ENCODE data around the gene GPA33.

Gene GPA33

DNA sequence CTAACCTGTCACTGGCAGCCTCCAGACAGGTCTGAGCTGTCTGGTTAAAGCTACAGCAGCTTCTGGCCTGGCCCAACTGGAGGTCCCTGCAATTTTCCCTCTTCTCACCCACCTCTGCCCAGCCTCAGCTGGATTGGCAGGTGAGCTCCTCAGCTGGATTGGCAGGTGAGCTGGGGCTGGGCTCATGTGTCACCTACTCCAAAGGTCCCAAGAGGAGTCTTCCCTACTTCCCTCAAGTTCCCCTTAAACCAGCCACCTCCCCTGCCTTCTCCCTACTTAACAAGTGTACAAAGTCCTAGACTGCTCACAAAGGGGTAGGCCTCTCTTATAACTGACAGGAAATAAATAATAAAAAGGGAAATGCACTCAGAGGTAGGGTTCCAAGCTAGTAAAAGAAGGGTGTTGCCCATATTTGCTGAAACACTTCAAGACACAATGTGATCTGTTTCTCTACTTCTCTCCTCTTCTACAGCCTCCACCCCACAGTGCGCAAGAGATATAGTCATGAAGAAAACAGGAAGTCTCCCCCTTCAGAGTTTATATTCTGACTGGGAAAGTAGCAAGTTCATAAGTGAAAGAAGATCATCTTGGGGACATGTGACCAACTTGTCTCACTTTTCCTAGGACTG lies at the start of gene GPA33:
Gene GPA33 (minus strand): TSS at position 64 of the 629 bp plus-strand sequence. CDS start 90 bp downstream, outside the sequence.
- DNase-seq: peak; percentile 84 to 87

- no peak for DNase-seq
Measured at GRCh38 chr1:167138703-167139102, 48.5 kb upstream of the GPA33 start.

GRCh38 chr1:167137793-167138510 lies 47.8 kb upstream of the GPA33 start:
- no peak for DNase-seq

DNA sequence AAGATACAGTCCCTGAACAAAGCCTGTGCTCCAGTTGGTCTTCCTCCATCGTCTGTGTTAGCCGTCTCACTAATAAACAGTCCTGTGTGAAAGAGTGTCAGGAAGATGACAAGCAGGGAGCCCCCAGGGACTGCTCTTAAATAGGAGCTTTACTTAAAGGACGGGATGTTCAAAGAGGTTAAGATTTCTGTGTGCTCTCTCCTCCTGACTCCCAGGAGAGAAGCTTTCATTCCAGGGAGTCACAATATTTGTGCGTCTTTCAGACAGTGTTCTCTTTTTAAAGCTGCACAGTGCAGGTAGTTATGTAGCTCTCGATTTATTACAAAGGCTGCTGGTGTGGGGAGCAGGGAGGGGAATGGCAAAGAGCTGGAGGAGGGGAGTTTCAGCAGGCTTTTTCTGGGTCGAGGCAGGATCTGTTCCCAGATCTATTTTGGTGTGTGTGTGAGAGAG lies 47.2 kb upstream of the GPA33 start:
- DNase-seq: no peak

DNA sequence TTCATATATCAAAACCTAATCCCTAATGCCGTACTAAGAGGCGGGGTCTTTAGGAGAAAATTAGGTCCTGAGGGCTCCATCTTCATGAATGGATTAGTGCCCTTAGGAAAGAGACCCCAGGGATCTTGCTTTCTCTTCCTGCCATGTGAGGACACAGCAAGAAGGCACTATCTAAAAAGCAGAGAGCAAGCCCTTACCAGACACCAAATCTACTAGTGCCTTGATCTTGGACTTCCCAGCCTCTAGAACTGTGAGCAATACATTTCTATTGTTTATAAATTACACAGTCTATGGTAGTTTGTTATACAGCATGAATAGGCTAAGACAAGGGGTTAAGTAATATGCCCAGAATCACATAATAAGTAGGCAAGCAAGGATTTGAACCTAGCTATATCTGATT lies 46.6 kb upstream of the GPA33 start:
- DNase-seq: no peak

GRCh38 chr1:167136191-167136614 lies 46.0 kb upstream of the GPA33 start:
- no peak for DNase-seq

DNA sequence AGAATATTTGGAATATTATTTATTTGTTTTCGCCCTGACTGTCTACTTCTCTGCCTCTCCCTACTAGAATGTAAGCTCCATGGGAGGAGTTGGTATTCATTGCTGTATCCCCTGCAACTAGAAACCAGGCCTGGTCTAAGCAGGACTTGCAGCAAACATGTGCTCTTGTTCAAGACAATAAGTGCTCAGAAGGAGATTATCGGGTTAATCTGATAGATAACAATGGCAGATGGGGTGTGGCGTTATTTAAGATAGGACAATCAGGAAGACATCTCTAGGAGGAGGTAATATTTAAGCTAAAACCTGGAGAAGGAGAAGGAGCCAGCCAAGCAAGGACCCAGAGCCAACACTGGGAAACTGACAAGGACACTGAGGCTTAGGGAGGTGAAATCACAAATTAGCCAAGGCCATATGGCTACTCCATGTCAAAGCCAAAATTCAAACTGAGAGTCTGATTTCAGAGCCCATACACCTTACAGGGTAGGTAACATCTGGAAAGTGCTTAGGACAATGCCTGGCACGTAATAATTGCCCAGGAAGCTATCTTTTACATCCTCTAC lies 45.2 kb upstream of the GPA33 start:
- DNase-seq: no peak

DNA sequence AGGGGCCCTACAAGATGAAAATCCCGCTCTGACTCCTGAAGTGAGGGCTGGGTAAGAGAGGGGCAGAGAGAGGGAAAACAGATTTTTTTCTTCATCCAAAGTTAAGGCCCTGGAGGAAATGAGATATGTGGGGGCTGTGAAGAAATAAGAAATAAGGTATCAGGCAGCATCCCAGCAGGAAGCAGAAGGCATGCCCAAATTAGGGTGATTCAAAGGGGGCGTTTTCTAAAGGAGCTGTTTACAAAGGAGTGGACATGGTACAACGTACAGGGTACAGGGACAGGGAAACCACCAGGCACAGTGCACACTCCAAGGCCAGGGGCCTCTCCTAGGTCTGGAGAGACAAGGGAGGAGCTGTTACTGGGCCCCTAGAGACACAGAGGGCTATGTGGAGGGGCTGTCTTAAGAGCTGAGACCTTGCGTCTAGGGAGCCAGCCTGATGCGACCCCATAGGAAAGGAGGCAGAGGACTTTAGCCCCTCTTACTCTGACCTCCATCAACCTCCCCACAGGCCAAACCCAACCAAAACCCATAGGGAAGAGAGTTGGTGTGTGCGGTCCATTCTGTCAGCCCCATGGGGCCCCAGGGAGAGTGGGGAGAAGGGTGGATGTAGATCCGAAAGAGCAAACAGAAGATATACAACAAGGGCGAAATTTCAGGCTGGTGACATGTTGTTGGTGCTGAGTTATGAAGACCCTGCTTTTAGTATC lies 42.3 kb upstream of the GPA33 start:
- peak; percentile 10 to 24 for DNase-seq

- DNase-seq: peak; percentile 82 to 84
Measured at GRCh38 chr1:167130829-167131510, 40.8 kb upstream of the GPA33 start.

DNA sequence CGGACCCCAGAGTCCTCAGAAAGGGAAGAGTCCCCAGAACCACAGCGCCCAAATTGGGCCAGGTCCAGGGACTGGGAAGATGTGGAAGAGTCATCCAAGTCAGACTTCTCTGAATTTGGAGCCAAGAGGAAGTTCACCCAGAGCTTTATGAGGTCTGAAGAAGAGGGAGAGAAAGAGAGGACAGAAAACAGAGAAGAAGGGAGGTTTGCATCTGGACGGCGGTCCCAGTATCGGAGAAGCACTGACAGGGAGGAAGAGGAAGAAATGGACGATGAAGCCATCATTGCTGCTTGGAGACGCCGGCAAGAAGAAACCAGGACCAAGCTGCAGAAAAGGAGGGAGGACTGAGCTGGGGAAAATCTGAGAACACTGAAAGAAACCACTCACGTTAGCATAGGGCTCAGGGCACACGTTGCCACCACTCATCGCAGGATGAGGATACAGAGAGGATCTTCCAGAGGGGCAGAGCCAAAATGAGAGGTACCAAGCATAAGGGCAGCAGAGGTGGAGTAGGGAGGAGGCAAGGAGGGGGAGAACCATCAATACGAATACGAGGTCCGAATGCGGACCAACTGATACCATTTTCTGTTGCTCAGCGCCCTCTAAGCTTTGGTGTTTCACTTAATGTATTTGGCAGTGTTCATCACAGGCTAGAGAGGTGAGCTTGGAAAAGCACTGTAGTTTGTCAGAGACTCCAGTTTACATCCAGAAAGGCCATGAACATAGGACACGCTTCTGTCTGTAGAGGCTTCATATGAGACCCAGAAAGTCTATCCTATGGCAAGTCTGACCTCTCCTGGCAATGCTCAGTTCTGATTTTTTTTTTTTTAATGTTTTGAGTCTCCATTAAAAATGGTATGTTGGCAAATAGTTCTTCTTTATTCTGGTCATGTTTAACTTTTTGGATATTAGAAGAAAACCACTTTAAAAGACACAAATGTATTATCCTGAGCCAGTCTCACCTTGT lies 38.4 kb upstream of the GPA33 start:
- peak in 1 of 2 experiments; percentile 13 for DNase-seq

DNA sequence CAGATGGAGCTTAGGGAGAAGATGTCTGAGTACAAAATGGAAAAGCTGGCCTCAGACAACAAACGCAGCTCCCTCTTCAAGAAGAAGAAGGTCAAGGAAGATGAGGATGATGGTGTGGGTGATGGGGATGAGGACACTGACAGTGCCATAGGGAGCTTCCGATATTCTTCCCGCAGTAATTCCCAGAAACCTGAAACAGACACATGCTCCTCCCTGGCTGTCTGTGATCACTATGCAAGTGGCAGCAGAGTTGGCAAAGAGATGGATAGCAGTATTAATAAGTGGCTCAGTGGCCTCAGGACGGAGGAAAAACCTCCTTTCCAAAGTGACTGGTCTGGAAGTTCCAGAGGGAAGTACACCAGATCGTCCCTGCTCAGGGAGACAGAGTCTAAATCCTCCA lies 37.5 kb upstream of the GPA33 start:
- DNase-seq: no peak

- no peak for DNase-seq
Measured at GRCh38 chr1:167127236-167127635, 37.1 kb upstream of the GPA33 start.

GRCh38 chr1:167126811-167127210 lies 36.6 kb upstream of the GPA33 start:
- DNase-seq: no peak

DNA sequence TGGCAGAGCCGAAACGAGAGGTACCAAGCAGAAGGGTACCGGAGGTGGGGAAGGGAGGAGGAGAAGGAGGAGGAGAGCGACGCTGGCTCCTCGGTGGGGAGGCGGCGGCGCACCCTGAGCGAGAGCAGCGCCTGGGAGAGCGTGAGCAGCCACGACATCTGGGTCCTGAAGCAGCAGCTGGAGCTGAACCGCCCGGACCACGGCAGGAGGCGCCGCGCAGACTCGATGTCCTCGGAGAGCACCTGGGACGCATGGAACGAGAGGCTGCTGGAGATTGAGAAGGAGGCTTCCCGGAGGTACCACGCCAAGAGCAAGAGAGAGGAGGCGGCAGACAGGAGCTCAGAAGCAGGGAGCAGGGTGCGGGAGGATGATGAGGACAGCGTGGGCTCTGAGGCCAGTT lies 36.1 kb upstream of the GPA33 start:
- DNase-seq: no peak

GRCh38 chr1:167122568-167122967 lies 32.4 kb upstream of the GPA33 start:
- no peak for DNase-seq

DNA sequence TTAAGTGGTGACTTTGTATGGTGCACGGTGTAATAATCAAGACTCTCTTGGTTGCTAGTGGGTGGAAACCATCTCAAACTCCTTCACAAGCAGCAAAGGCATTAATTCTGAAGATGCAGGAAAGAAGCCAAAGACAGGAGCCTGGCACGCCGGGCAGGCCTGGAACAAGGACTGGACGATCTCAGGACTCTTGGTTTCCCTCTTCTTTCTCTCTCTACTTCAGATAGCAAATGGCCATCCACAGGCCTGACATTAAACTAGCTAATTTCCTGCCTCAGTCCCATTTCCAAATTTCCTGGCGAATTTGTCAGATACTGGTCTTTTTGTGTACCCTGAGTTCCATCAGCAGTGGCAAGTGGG lies 31.9 kb upstream of the GPA33 start:
- DNase-seq: no peak

GRCh38 chr1:167121375-167122120 lies 31.4 kb upstream of the GPA33 start:
- no peak for DNase-seq

- DNase-seq: no peak
Measured at GRCh38 chr1:167120899-167121298, 30.7 kb upstream of the GPA33 start.

- DNase-seq: no peak
Measured at GRCh38 chr1:167119696-167120095, 29.5 kb upstream of the GPA33 start.

GRCh38 chr1:167118188-167118587 lies 28.0 kb upstream of the GPA33 start:
- DNase-seq: no peak

DNA sequence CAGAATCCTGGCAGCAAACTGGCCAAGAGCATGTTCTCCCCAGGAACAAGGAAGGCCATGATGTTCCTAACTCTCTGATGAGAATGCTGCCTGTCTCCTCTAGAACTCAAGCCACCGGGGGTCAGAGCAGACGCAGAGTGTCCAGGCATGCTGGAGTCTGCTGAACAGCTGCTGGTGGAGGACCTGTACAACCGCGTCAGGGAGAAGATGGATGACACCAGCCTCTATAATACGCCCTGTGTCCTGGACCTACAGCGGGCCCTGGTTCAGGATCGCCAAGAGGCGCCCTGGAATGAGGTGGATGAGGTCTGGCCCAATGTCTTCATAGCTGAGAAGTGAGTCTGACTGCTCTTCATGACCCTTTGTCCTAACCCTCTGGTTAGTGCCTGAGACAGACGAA lies 27.0 kb upstream of the GPA33 start:
- DNase-seq: no peak

Measured in Kasumi-1 (cell line).